ENCODE results near the gene ATP11C.
"Not testable (repeated sequence)": the region's sequence is repeated elsewhere in the genome, so short reads cannot be mapped to it uniquely, and the experiment has no call there.

Gene ATP11C

DNA sequence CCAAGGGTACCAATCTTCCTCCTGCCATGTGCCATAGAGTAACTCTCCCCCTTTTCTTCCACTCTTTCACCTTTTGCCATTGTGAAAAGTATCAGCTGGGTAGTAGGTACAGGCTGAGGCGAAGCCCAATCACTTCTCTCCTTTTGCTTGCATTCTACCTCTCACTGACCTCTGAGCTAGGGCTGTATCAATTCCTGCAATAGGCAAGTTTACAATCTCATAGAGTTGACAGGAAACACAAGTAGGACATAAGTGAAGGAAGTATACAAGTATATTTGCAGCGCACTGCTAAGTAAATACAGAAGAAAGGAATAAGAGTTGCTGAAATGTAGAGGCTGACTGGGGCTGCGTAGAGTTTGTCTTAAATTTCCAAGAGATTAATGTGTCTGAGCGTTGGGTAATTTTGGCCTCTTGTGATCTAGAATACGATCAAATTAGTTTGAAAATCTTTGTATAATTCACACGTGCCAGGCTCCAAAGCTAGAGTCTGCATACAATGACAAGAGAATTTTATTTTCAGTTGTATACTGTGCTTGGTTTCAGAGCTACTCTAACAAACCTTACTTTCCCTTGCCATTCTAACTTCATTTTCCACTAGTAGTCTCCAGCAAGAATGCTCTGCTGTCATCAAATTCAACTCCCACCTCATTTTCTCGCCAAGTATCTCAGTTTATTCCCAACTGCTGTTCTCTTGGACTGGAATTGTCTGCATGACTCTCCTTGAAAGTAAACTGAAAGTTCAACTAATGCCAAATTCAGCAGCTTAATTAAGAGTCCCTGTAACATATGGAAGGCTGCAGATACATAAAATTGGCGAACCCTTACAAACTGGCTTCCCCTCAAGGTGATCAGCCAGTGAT lies 90.3 kb downstream of the ATP11C start:
- H3K9ac ChIP-seq (ENCODE audit: low read depth, low read length): no peak overlapping the region
- H3K4me3 ChIP-seq (ENCODE audit: low read depth in 1 of 2, low read length in 2 of 2): no peak overlapping the region
- H3K4me2 ChIP-seq (ENCODE audit: insufficient read depth, low read length): no peak overlapping the region
- no peak for TF ChIP-seq EZH2 (IDR thresholded peaks at IDR 0.05; ENCODE audit: borderline replicate concordance, low read depth, low read length, severe bottlenecking)
- TF ChIP-seq, protein P1, sequence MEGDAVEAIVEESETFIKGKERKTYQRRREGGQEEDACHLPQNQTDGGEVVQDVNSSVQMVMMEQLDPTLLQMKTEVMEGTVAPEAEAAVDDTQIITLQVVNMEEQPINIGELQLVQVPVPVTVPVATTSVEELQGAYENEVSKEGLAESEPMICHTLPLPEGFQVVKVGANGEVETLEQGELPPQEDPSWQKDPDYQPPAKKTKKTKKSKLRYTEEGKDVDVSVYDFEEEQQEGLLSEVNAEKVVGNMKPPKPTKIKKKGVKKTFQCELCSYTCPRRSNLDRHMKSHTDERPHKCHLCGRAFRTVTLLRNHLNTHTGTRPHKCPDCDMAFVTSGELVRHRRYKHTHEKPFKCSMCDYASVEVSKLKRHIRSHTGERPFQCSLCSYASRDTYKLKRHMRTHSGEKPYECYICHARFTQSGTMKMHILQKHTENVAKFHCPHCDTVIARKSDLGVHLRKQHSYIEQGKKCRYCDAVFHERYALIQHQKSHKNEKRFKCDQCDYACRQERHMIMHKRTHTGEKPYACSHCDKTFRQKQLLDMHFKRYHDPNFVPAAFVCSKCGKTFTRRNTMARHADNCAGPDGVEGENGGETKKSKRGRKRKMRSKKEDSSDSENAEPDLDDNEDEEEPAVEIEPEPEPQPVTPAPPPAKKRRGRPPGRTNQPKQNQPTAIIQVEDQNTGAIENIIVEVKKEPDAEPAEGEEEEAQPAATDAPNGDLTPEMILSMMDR (IDR thresholded peaks at IDR 0.05; ENCODE audit: borderline replicate concordance, extremely low read depth, low read length, poor library complexity, severe bottlenecking): no peak
- DNase-seq (no peak), ATAC-seq (ENCODE audit: insufficient read depth, low read depth) (no peak)
- no peaks in the 10 kb centered on the region for H3K4me1 ChIP-seq (ENCODE audit: insufficient read depth, low read length)
- no peaks in the 10 kb centered on the region for H3K9me3 ChIP-seq (ENCODE audit: insufficient read depth, low read length, severe bottlenecking)
- H4K20me1 ChIP-seq (ENCODE audit: insufficient read depth, low read length): no peaks in the 10 kb centered on the region
- H3K79me2 ChIP-seq (ENCODE audit: insufficient read depth, low read length): no peaks in the 10 kb centered on the region
- H3K27me3 ChIP-seq (ENCODE audit: insufficient read depth, low read length, poor library complexity): no peaks in the 10 kb centered on the region
- no peaks in the 10 kb centered on the region; the same call in 1 of the 2 replicates for H3K36me3 ChIP-seq (ENCODE audit: insufficient read depth, low read length)
- H3K27ac ChIP-seq (ENCODE audit: low read length): no peak overlapping the region
- no peak overlapping the region for H2AFZ ChIP-seq (ENCODE audit: low read depth, low read length)

DNA sequence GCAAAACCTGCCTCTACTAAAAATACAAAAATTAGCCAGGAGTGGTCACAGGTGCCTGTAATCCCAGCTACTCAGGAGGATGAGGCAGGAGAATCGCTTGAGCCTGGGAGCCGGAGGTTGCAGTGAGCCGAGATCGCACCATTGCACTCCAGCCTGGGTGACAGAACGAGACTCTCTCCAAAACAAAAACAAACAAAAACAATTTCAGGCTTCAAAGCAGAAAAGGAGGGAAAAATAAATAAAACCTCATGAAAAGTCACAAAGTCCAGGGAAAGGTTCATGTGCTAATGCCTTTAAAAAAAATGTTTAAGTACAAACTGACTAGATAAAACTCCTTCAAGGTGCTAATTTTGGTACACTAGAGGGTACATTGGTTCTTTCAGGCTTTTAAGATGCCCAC lies 96.5 kb downstream of the ATP11C start:
- not testable (repeated sequence) for H3K36me3 ChIP-seq (ENCODE audit: insufficient read depth, low read length); H3K9ac ChIP-seq (ENCODE audit: low read depth, low read length); H3K9me3 ChIP-seq (ENCODE audit: insufficient read depth, low read length, severe bottlenecking); H4K20me1 ChIP-seq (ENCODE audit: insufficient read depth, low read length); H3K79me2 ChIP-seq (ENCODE audit: insufficient read depth, low read length); H3K4me1 ChIP-seq (ENCODE audit: insufficient read depth, low read length); ATAC-seq (ENCODE audit: insufficient read depth, low read depth); H3K27me3 ChIP-seq (ENCODE audit: insufficient read depth, low read length, poor library complexity); H3K27ac ChIP-seq (ENCODE audit: low read length); H3K4me3 ChIP-seq (ENCODE audit: low read depth in 1 of 2, low read length in 2 of 2); H2AFZ ChIP-seq (ENCODE audit: low read depth, low read length); H3K4me2 ChIP-seq (ENCODE audit: insufficient read depth, low read length); DNase-seq

DNA sequence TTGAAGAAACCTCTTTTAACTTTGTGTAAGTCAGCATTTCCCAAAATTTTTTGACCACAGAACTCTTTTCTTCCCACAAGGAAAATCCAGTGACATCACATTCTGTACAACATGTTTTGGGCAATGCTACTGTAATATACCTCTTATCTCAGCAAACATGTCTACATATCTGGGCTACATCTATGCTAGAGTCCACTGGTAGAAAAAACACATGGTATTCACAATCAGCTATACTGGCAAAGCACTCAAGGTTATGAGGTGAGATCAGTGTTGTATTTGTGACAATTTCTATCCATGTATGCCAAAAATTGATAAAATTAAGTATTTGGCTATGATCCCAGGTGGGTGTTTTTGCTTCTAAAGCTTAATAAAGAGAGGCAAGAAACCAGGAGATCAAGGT lies 98.0 kb downstream of the ATP11C start:
- no peak overlapping the region for H3K4me2 ChIP-seq (ENCODE audit: insufficient read depth, low read length)
- no peak overlapping the region for H3K27ac ChIP-seq (ENCODE audit: low read length)
- DNase-seq (no peak), ATAC-seq (ENCODE audit: insufficient read depth, low read depth) (no peak)
- TF ChIP-seq EZH2 (IDR thresholded peaks at IDR 0.05; ENCODE audit: borderline replicate concordance, low read depth, low read length, severe bottlenecking): no peak
- TF ChIP-seq, protein P1 (IDR thresholded peaks at IDR 0.05; ENCODE audit: borderline replicate concordance, extremely low read depth, low read length, poor library complexity, severe bottlenecking): no peak
- H4K20me1 ChIP-seq (ENCODE audit: insufficient read depth, low read length): no peaks in the 10 kb centered on the region
- H3K9me3 ChIP-seq (ENCODE audit: insufficient read depth, low read length, severe bottlenecking): no peaks in the 10 kb centered on the region
- no peak overlapping the region for H2AFZ ChIP-seq (ENCODE audit: low read depth, low read length)
- no peaks in the 10 kb centered on the region for H3K27me3 ChIP-seq (ENCODE audit: insufficient read depth, low read length, poor library complexity)
- no peak overlapping the region for H3K9ac ChIP-seq (ENCODE audit: low read depth, low read length)
- peaks cover 9% of the 10 kb centered on the region for H3K4me1 ChIP-seq (ENCODE audit: insufficient read depth, low read length)
- no peaks in the 10 kb centered on the region for H3K79me2 ChIP-seq (ENCODE audit: insufficient read depth, low read length)
- H3K4me3 ChIP-seq (ENCODE audit: low read depth in 1 of 2, low read length in 2 of 2): no peak overlapping the region
- no peaks in the 10 kb centered on the region for H3K36me3 ChIP-seq (ENCODE audit: insufficient read depth, low read length)

DNA sequence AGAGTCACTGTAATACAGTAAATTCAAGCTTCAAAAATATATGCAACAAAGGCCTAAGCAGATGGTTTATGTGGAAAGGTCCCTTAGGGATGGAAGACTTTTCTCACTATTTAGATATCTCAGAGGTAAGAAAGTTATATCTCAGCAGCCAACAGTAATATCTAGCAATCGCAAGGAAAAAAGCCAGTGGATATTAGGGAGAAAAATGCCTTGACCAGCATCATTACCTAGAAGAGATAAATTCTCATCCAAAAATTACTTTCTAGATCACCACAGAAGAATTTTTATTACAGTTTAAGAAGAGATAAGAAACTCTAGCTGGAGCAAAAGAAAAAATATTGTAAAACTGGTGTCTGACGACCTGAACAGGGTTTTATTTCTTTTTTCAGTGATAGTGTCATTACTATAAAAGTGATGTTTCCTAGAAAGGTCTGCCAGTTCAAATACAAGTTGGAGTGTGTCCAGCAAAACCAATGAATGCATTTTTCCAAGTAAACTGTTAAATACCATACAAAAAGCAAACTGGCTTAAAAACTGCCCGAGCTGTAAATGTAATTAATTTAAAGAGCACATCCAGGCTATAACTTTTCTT lies 100.0 kb downstream of the ATP11C start:
- Histone ChIP-seq H3K4me1 (ENCODE audit: insufficient read depth, low read length) (peaks cover 9% of the 10 kb centered on the region), H3K27ac (ENCODE audit: low read length) (no peak overlapping the region), H3K9ac (ENCODE audit: low read depth, low read length) (no peak overlapping the region), H3K79me2 (ENCODE audit: insufficient read depth, low read length) (no peaks in the 10 kb centered on the region), H3K4me3 (ENCODE audit: low read depth in 1 of 2, low read length in 2 of 2) (no peak overlapping the region), H4K20me1 (ENCODE audit: insufficient read depth, low read length) (no peaks in the 10 kb centered on the region), H3K9me3 (ENCODE audit: insufficient read depth, low read length, severe bottlenecking) (no peaks in the 10 kb centered on the region), H3K4me2 (ENCODE audit: insufficient read depth, low read length) (no peak overlapping the region), H3K36me3 (ENCODE audit: insufficient read depth, low read length) (no peaks in the 10 kb centered on the region), H3K27me3 (ENCODE audit: insufficient read depth, low read length, poor library complexity) (no peaks in the 10 kb centered on the region), H2AFZ (ENCODE audit: low read depth, low read length) (no peak overlapping the region)
- ATAC-seq (ENCODE audit: insufficient read depth, low read depth) (no peak), DNase-seq (no peak)
- TF ChIP-seq, protein P1 (IDR thresholded peaks at IDR 0.05; ENCODE audit: borderline replicate concordance, extremely low read depth, low read length, poor library complexity, severe bottlenecking): no peak
- no peak for TF ChIP-seq EZH2 (IDR thresholded peaks at IDR 0.05; ENCODE audit: borderline replicate concordance, low read depth, low read length, severe bottlenecking)

Data from DND-41 (cell line).